ENCODE data around the gene GNG12. TPM values are rescaled to one million over a fixed set of nuclear protein-coding genes. Genes with fewer than 3 reads are reported as not detected.

Gene GNG12
- total RNA-seq, 1 experiment from 2014 or later: 14.3 TPM

- no peak overlapping the region for H3K4ac ChIP-seq (ENCODE audit: low read depth, low read length)
- no peaks in the 10 kb centered on the region for H3K27me3 ChIP-seq (ENCODE audit: insufficient read depth, low read length)
- no peak overlapping the region for H2BK20ac ChIP-seq (ENCODE audit: low read depth, low read length, poor library complexity, severe bottlenecking)
- H3K4me2 ChIP-seq (ENCODE audit: insufficient read depth, insufficient read length, low read length): no peak overlapping the region
- no peak for DNase-seq
- no peaks in the 10 kb centered on the region for H3K23me2 ChIP-seq (ENCODE audit: insufficient read length, low read depth, low read length, poor library complexity, severe bottlenecking)
- no peak overlapping the region for H3T11ph ChIP-seq (ENCODE audit: low read length)
- no peaks in the 10 kb centered on the region for H3K79me1 ChIP-seq (ENCODE audit: insufficient read depth, low read depth, low read length, poor library complexity, severe bottlenecking)
- no CpG with 5 or more reads among the region's 1 CpG for WGBS (ENCODE audit: extremely low coverage, insufficient read length, low lambda C conversion rate)
- TF ChIP-seq CTCF (conservative IDR thresholded peaks at IDR 0.05): no peak
- Mint-ChIP-seq H3K9me3 (no peaks in the 10 kb centered on the region), H3K36me3 (ENCODE audit: insufficient read depth in 1 of 3, low read depth in 3 of 3) (no peaks in the 10 kb centered on the region), H3K27me3 (ENCODE audit: low read depth) (no peaks in the 10 kb centered on the region), H3K27ac (no peak overlapping the region), H3K4me1 (peaks cover 7 to 15% of the 10 kb centered on the region in 2 experiments), H3K4me3 (no peak overlapping the region)
- no peaks in the 10 kb centered on the region for H4K20me1 ChIP-seq (ENCODE audit: control insufficient read depth, insufficient read depth, insufficient read length)
- no peak overlapping the region for H3K27ac ChIP-seq (ENCODE audit: insufficient read length, low read depth, low read length)
- no peak overlapping the region for H3K9ac ChIP-seq (ENCODE audit: extremely low read depth, insufficient read length, low read length)
- H3K56ac ChIP-seq (ENCODE audit: insufficient read length, low read depth, low read length): no peak overlapping the region
- no peak overlapping the region for H2BK120ac ChIP-seq (ENCODE audit: low read depth, low read length, poor library complexity, severe bottlenecking)
- H2BK5ac ChIP-seq (ENCODE audit: insufficient read length, low read length): no peak overlapping the region
- H2AFZ ChIP-seq (ENCODE audit: low read length): no peak overlapping the region
- no peak overlapping the region for H3K23ac ChIP-seq (ENCODE audit: insufficient read length, low read depth, low read length)
- H2BK12ac ChIP-seq (ENCODE audit: insufficient read length, low read depth, low read length): no peak overlapping the region
- H3K14ac ChIP-seq (ENCODE audit: insufficient read depth, low read length): no peak overlapping the region
- no peaks in the 10 kb centered on the region for H3K9me3 ChIP-seq (ENCODE audit: control insufficient read depth, low read depth, low read length)
- H2BK15ac ChIP-seq (ENCODE audit: low read depth, low read length): no peak overlapping the region
- no peak overlapping the region for H2AK5ac ChIP-seq (ENCODE audit: insufficient read length, low read length)
- H4K5ac ChIP-seq (ENCODE audit: insufficient read length, low read depth, low read length): no peak overlapping the region
- H4K91ac ChIP-seq (ENCODE audit: insufficient read length, low read depth, low read length): no peak overlapping the region
- no peak overlapping the region for H3K18ac ChIP-seq (ENCODE audit: insufficient read length, low read depth, low read length)
- peaks cover 2% of the 10 kb centered on the region; the same call in 1 of the 2 replicates for H3K4me1 ChIP-seq (ENCODE audit: insufficient read depth, low read length)
- H3K79me2 ChIP-seq (ENCODE audit: insufficient read depth, low read length): no peaks in the 10 kb centered on the region
- no peak overlapping the region for H4K8ac ChIP-seq (replicated peaks; ENCODE audit: insufficient read length, low read depth, low read length)
Observed at GRCh38 chr1:67768480-67768879, 64.8 kb downstream of the GNG12 start.

Data from H9 (cell line).